B cell (primary cell): ENCODE results near the gene CLP1.

Experiments used
- CTCF ChIP-seq: fragments of 200-600 bp; IDR thresholded peaks from one replicate; pipeline ENCODE4 v1.8.0; 2022; ENCODE audit warnings: antibody characterized with exemption, mild to moderate bottlenecking
- EZH2 ChIP-seq: IDR thresholded peaks from 2 replicates; pipeline ENCODE4 v1.6.1; 2012; ENCODE audit warnings: borderline replicate concordance, low read depth, mild to moderate bottlenecking, moderate library complexity, low read length; ENCODE audit not compliant: insufficient read depth, poor library complexity, severe bottlenecking

- no peak for TF ChIP-seq CTCF
- no peak for TF ChIP-seq EZH2
Measured at GRCh38 chr11:57645689-57646085, 11.9 kb upstream of the CLP1 start.
